Measurements from ENCODE around the gene TYMP. TPM values are rescaled to one million over a fixed set of nuclear protein-coding genes. Genes with fewer than 3 reads are reported as not detected.

Gene TYMP
- total RNA-seq, 6 experiments from 2014 or later = 30.6 to 223 (median 88.2) TPM

DNA sequence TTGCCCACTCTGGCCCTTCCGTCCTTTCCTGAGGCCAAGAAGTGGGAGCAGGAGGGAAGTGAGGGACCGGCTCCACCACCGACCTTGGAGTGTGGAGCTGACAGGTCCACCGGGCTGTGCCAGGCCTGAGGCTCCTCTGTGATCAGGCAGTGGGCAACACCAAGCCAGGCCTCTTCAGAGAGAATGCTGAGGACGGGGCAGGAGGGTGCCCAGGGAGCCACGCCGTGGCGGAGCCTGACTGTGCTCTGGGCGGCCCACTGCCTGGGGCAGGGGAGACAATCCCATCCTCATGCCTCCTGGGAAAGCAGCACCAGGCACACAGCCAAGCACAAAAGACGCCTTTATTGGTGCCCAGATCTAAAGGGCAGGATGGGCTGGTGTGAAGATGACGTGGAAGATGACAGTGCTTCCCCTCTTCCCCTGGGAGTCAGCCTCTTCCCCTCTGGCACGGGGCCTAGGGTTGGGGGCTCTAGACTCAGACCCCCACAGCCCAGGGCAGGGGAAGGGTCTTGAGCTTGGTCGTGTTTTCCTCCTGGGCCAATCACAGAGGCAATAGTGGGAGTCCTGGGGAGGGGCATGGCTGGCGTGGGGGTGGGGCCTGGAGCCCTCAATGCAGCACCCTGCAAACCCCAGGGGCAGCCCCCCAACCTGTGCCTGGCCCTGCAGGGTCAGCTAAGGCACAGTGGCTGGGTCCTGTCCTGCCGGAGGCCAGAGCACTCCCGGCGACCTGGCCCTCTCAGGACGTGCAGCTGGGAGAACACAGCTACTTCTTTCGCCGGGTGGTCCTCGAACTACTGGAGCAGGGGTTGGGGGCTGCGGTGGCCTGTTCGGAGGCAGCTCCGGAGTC lies 27.0 kb downstream of the TYMP start:
- Histone ChIP-seq H3K27ac (no peak overlapping the region), H3K9me3 (no peaks in the 10 kb centered on the region), H3K4me1 (peaks cover 0 to 11% (median 2%) of the 10 kb centered on the region in 4 donors), H3K36me3 (peaks cover 0 to 17% (median 3%) of the 10 kb centered on the region in 4 donors), H3K27me3 (no peaks in the 10 kb centered on the region), H3K4me3 (no peak overlapping the region)
- intact Hi-C loops (cut with DNase I) = no loop called here
- TF ChIP-seq, protein P1, sequence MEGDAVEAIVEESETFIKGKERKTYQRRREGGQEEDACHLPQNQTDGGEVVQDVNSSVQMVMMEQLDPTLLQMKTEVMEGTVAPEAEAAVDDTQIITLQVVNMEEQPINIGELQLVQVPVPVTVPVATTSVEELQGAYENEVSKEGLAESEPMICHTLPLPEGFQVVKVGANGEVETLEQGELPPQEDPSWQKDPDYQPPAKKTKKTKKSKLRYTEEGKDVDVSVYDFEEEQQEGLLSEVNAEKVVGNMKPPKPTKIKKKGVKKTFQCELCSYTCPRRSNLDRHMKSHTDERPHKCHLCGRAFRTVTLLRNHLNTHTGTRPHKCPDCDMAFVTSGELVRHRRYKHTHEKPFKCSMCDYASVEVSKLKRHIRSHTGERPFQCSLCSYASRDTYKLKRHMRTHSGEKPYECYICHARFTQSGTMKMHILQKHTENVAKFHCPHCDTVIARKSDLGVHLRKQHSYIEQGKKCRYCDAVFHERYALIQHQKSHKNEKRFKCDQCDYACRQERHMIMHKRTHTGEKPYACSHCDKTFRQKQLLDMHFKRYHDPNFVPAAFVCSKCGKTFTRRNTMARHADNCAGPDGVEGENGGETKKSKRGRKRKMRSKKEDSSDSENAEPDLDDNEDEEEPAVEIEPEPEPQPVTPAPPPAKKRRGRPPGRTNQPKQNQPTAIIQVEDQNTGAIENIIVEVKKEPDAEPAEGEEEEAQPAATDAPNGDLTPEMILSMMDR (IDR thresholded peaks at IDR 0.05) = no peak
- no peak for TF ChIP-seq POLR2A (IDR thresholded peaks at IDR 0.05)
- ATAC-seq (no peak), DNase-seq (no peak)
- WGBS (ENCODE audit: insufficient coverage, low coverage, low lambda C conversion rate, missing lambda C conversion rate) = 84% methylated on average over 3 of the region's 24 CpGs

- DNase-seq (no peak), ATAC-seq (no peak)
- H3K27ac ChIP-seq = no peak overlapping the region
- intact Hi-C loops (cut with DNase I) = no loop called here
- no peak overlapping the region for H3K4me3 ChIP-seq
- no peaks in the 10 kb centered on the region for H3K27me3 ChIP-seq
- 84% methylated on average over 3 of the region's 6 CpGs for WGBS (ENCODE audit: insufficient coverage, low coverage, low lambda C conversion rate, missing lambda C conversion rate)
- H3K4me1 ChIP-seq = peaks cover 0 to 13% (median 2%) of the 10 kb centered on the region in 4 donors
- H3K9me3 ChIP-seq = no peaks in the 10 kb centered on the region
- TF ChIP-seq, protein P1 (IDR thresholded peaks at IDR 0.05) = no peak
- TF ChIP-seq POLR2A (IDR thresholded peaks at IDR 0.05) = no peak
- peaks cover 0 to 17% (median 3%) of the 10 kb centered on the region in 4 donors for H3K36me3 ChIP-seq
Measured at GRCh38 chr22:50502096-50502495, 27.7 kb downstream of the TYMP start.

GRCh38 chr22:50500452-50500851 lies 29.4 kb downstream of the TYMP start:
- Histone ChIP-seq H3K36me3 (peaks cover 0 to 12% (median 3%) of the 10 kb centered on the region in 4 donors), H3K27ac (no peak overlapping the region), H3K27me3 (no peaks in the 10 kb centered on the region), H3K9me3 (no peaks in the 10 kb centered on the region), H3K4me1 (peaks cover 0 to 8% (median 0%) of the 10 kb centered on the region in 4 donors), H3K4me3 (no peak overlapping the region)
- no peak for TF ChIP-seq POLR2A (IDR thresholded peaks at IDR 0.05)
- TF ChIP-seq, protein P1 (IDR thresholded peaks at IDR 0.05) = no peak
- no peak for ATAC-seq
- 93% methylated on average over 12 of the region's 12 CpGs for WGBS (ENCODE audit: insufficient coverage, low coverage, low lambda C conversion rate, missing lambda C conversion rate)
- DNase-seq = no peak
- intact Hi-C loops (cut with DNase I) = no loop called here

DNA sequence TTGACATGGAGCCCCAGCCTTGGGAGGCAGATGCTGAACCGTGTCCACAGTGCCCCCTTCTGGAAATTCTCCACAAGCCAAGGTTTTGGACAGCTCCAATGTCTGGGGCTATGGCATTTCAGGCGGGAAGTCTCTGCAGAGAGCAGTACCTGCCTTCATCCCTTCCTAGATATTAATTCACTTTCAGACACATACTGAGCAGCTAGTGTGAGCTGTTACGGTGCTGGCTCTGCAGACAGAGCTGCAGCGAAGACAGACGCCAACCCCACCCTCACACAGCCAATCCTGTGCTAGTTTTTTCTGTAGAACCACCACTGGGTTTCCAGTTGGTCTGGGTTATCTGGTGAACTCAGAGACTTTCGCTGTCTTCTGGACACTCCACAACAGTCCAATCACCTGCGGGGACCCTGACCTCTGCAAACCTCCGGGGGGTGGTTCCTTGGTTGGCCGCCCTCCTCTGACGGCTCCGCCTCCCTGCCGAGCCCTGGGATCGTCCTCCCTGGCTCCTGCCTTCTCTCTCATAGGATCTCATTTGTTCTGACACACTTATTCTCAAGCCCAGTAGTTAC lies 31.4 kb downstream of the TYMP start:
- peak; percentile 68 to 86 (median 86) for DNase-seq
- H3K27ac ChIP-seq = peak overlapping the region in 2 of 3 donors; percentile 41 to 44
- intact Hi-C loops (cut with DNase I) = no loop called here
- H3K36me3 ChIP-seq = peaks cover 0 to 7% (median 3%) of the 10 kb centered on the region in 4 donors
- no peaks in the 10 kb centered on the region for H3K27me3 ChIP-seq
- H3K9me3 ChIP-seq = no peaks in the 10 kb centered on the region
- ATAC-seq = peak; percentile 89 to 96 (median 94)
- no peak overlapping the region for H3K4me3 ChIP-seq
- TF ChIP-seq POLR2A (IDR thresholded peaks at IDR 0.05) = no peak
- TF ChIP-seq, protein P1 (IDR thresholded peaks at IDR 0.05) = peak; percentile 54 to 73 (median 60)
- whole genome bisulfite sequencing (ENCODE audit: insufficient coverage, low coverage, low lambda C conversion rate, missing lambda C conversion rate) = 5% methylated on average over 5 of the region's 13 CpGs
- peaks cover 0 to 8% (median 0%) of the 10 kb centered on the region in 4 donors for H3K4me1 ChIP-seq
